Kidney (tissue), 14 donors: Measurements from ENCODE around the gene JTB. TPM values are rescaled to one million over a fixed set of nuclear protein-coding genes. Genes with fewer than 3 reads are reported as not detected.

Source experiments
- DNase-seq, 5 donors: peaks; one replicate each; pipeline ENCODE4 v3.0.0-alpha.2; 2013 to 2020
- FAIRE-seq: peaks from 2 replicates; lab custom pipeline; 2012; peaks lifted over from hg19 to GRCh38; lab: Jason Lieb, UNC
- H3K27ac ChIP-seq, 2 donors: one replicate each; pipeline ENCODE4 v1.7.0; 2013; ENCODE audit warnings: low read depth in 2 of 2, low read length in 2 of 2, inconsistent platforms in 1 of 2
- H3K27me3 ChIP-seq: one replicate; pipeline ENCODE4 v1.7.1; 2013; ENCODE audit warnings: low read length, inconsistent platforms; ENCODE audit not compliant: control insufficient read depth, insufficient read depth
- H3K36me3 ChIP-seq, 3 donors: one replicate each; pipeline versions ENCODE4 v1.7.0 to v1.7.1; 2013; ENCODE audit warnings: low read length in 3 of 3, control low read depth in 1 of 3, inconsistent platforms in 1 of 3; ENCODE audit not compliant: insufficient read depth in 3 of 3, control insufficient read depth in 2 of 3
- H3K4me1 ChIP-seq, 3 donors: one replicate each; pipeline versions ENCODE4 v1.7.0 to v1.7.1; 2013; ENCODE audit warnings: low read length in 3 of 3, inconsistent platforms in 1 of 3, low read depth in 1 of 3; ENCODE audit not compliant: control insufficient read depth in 2 of 3, insufficient read depth in 2 of 3
- H3K4me3 ChIP-seq, 3 donors: one replicate each; pipeline versions ENCODE4 v1.7.0 to v1.8.1; 2013; ENCODE audit warnings: low read length in 3 of 3, control low read depth in 1 of 3, inconsistent platforms in 1 of 3
- H3K9ac ChIP-seq, 3 donors: one replicate each; pipeline versions ENCODE4 v1.7.0 to v1.7.1; 2013; ENCODE audit warnings: low read length in 3 of 3, control low read depth in 1 of 3, inconsistent platforms in 1 of 3
- H3K9me3 ChIP-seq, 3 donors: one replicate each; pipeline versions ENCODE4 v1.7.0 to v1.7.1; 2013; ENCODE audit warnings: low read length in 3 of 3, control low read depth in 1 of 3, inconsistent platforms in 1 of 3; ENCODE audit not compliant: control insufficient read depth in 2 of 3, insufficient read depth in 1 of 3
- intact Hi-C: fragments of 100-400 bp; cut with DNase I; formaldehyde crosslinking; loops from one replicate; pipeline ENCODE4 v1.11.1; 2022
- polyA plus RNA-seq: library from polyadenylated mRNA; stranded (reverse); fragments of 350-450 nt; fragmentation: Illumina TruSeq; extraction: RNeasy Lipid Tissue Mini Kit (QIAGEN cat#74804); gene quantifications from one replicate; pipeline ENCODE4 v1.2.3, GENCODE V29; 2014; ENCODE audit warnings: low read depth, low replicate concordance; ENCODE audit not compliant: insufficient read depth
- total RNA-seq: library from RNA; stranded (reverse); fragmentation: NEBNext Ultra II Directional; extraction: Animal tissue kit (Norgen Biotek cat#: 25700); gene quantifications from one replicate; pipeline ENCODE4 v1.2.1, GENCODE V29; 2021
- TF ChIP-seq, protein P1 (sequence below): IDR thresholded peaks from 3 replicates; pipeline ENCODE4 v1.5.1; 2012; ENCODE audit warnings: mild to moderate bottlenecking, moderate library complexity, borderline replicate concordance; ENCODE audit not compliant: insufficient read depth; ENCODE audit errors: extremely low read depth
- donor health status: control.
- donor health status: control.
- donor health status: control.
- donor health status: control.
- donor health status: control.
- donor health status: DM: yes; HTN: yes; CAD: no.
- donor health status: Normal renal cell carcinoma (clear cell type).

The JTB gene
- total and polyA plus RNA-seq, 2 donors from 2014 or later: 97.0 to 188 TPM

DNA sequence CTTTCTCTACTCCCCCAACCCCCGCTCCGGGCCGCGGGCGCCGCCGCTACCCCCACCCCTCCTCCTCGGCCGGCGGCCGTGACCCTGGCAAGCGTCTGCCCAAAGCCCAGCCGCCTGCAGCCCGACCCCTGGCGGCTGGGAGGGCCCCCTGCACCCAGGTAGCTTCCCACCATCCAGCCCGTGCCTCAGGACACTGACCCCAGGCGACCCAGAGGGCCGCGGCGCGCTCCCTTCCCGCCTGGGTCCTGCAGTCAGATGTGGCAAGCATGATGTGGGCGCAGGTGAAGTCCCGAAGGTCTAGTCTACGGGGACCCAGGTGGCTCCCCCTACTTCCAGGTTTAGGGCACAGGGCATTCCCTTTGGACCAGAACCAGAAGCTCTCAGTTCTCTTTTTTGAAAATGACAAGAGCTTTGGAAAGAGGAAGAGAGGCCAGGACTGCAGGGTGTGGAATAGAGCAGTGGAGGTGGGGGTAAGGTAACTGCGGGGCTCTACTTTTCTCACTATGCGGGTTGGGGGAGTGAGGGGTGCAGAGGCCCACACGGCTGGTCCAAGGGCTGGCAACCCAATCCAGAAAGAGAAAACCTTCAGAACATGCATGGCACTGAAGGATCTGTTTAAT lies 30.7 kb downstream of the JTB start, which contains the start of gene DENND4B:
DENND4B (minus strand) TSS at position 97 of the 620 bp plus-strand sequence. CDS start 2,344 bp downstream, outside the sequence.
- peak within 1 kb of the TSS; percentile 25 to 80 (median 75) for H3K9ac ChIP-seq
- no peak for FAIRE-seq
- peak within 1 kb of the TSS; percentile 58 to 83 (median 65) for H3K4me3 ChIP-seq
- H3K9me3 ChIP-seq: no peaks in the 10 kb centered on the region
- peaks cover 2 to 35% (median 11%) of the 10 kb centered on the region in 3 donors for H3K36me3 ChIP-seq
- TF ChIP-seq, protein P1, sequence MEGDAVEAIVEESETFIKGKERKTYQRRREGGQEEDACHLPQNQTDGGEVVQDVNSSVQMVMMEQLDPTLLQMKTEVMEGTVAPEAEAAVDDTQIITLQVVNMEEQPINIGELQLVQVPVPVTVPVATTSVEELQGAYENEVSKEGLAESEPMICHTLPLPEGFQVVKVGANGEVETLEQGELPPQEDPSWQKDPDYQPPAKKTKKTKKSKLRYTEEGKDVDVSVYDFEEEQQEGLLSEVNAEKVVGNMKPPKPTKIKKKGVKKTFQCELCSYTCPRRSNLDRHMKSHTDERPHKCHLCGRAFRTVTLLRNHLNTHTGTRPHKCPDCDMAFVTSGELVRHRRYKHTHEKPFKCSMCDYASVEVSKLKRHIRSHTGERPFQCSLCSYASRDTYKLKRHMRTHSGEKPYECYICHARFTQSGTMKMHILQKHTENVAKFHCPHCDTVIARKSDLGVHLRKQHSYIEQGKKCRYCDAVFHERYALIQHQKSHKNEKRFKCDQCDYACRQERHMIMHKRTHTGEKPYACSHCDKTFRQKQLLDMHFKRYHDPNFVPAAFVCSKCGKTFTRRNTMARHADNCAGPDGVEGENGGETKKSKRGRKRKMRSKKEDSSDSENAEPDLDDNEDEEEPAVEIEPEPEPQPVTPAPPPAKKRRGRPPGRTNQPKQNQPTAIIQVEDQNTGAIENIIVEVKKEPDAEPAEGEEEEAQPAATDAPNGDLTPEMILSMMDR: peak; percentile 91
- H3K4me1 ChIP-seq: peaks cover 0 to 16% (median 3%) of the 10 kb centered on the region in 3 donors
- peak; percentile 84 to 95 (median 89) for DNase-seq
- H3K27ac ChIP-seq: peak within 1 kb of the TSS; percentile 86 to 90
- intact Hi-C loops: no loop called here
- H3K27me3 ChIP-seq: no peaks in the 10 kb centered on the region

DNA sequence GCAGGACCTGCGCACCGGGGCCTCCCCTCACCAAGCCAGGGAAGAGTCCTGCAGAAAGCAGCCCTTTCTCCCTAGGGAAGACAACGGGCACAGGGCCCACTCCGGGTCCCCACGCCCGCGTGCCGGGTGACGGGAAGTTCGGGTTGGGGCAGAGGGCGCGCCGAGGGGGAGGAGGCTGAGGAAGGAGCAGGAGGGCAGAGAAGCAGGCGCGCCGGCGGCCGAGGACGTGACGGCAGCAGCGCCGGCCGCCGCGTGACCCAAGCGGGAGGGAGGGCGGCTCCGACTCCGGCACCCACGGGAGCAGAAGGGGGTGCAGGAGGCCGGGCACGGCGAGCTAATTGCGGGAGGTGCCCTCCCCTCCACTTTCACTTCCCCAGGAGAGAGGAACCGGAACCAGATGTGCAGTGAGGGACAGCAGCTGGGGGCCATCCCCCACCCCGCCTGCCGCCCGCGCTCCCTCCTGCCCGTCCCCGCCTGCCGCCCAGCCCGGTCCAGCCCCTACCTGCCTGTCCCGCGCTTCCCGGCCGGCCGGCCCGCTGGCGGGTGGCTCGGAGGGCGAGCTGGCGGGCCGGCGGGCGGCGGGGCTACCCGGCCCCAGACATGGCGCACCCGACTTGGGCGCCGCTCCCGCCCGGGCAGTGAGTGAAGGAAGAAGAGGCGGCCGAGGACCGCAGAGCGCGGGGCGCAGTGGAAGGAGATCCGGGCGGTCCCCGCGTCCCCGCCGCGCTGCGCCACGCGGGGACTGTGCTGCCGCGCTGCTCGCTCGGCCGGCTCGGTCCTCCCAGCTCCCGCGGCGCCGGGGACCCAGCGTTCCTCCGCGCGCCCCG lies 31.5 kb downstream of the JTB start:
- Histone ChIP-seq H3K36me3 (peaks cover 2 to 28% (median 5%) of the 10 kb centered on the region in 3 donors), H3K27ac (peak overlapping the region; percentile 86 to 90), H3K4me3 (peak overlapping the region; percentile 58 to 83 (median 65)), H3K4me1 (peaks cover 0 to 16% (median 3%) of the 10 kb centered on the region in 3 donors), H3K27me3 (no peaks in the 10 kb centered on the region), H3K9me3 (no peaks in the 10 kb centered on the region), H3K9ac (peak overlapping the region; percentile 25 to 80 (median 75))
- no peak for FAIRE-seq
- TF ChIP-seq, protein P1: no peak
- intact Hi-C loops: no loop called here
- peak; percentile 61 to 96 (median 75) for DNase-seq

DNA sequence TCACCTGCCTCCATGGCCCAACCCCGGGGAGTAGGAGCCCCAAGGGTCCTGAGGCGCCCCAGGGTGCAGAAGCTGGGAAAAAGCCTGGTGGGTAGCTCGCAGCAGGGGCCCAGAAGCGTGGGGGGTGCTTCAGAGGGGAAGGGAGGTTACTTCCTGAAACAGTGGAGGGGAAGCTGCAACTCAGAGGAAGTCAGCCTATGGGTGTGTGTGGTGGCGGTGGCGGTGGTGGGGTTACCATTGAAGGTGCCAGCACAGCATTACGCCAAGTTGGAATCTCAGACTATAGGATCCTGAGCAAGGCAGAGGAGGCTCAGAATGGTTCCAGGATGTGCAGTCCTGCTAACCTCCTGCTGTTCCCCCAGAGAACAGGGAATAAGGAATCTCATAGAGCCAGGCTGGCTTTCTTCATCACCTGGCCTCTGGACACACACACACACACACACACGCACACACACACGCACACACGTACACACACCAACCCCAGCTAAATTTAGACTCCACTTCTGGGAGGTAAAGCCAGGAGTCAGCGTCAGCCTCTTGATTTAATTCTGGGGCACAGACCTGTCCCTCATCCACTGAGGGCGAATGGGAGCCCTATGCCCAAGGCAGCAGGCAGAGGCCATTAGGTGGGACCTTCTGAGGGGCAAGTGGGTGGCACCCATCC lies 32.2 kb downstream of the JTB start:
- Histone ChIP-seq H3K27ac (peak overlapping the region; percentile 86 to 90), H3K4me1 (peaks cover 0 to 16% (median 3%) of the 10 kb centered on the region in 3 donors), H3K9ac (peak overlapping the region; percentile 20 to 80 (median 75)), H3K9me3 (no peaks in the 10 kb centered on the region), H3K27me3 (no peaks in the 10 kb centered on the region), H3K4me3 (peak overlapping the region; percentile 58 to 83 (median 65)), H3K36me3 (peaks cover 2 to 21% (median 3%) of the 10 kb centered on the region in 3 donors)
- TF ChIP-seq, protein P1: no peak
- no peak for FAIRE-seq
- intact Hi-C loops: no loop called here
- DNase-seq: peak in 4 of 5 donors; percentile 32 to 82 (median 50)
